NCI-H2107 (cell line): ENCODE measurements around the gene ATP2B3.

Experiments used
- DNase-seq: peaks from one replicate; lab custom pipeline; 2025; lab: John Stamatoyannopoulos, UW

Gene ATP2B3

GRCh38 chrX:153620576-153620975 is 103.1 kb downstream of the ATP2B3 start:
- no peak for DNase-seq

- no peak for DNase-seq
These were observed 104.6 kb downstream of the ATP2B3 start for GRCh38 chrX:153621949-153622598.

- DNase-seq, result no peak
These were observed 105.3 kb downstream of the ATP2B3 start for GRCh38 chrX:153622661-153623309.

GRCh38 chrX:153623310-153624029 is 106.0 kb downstream of the ATP2B3 start:
- no peak for DNase-seq

GRCh38 chrX:153624196-153625091 is 107.0 kb downstream of the ATP2B3 start:
- DNase-seq, result no peak

GRCh38 chrX:153625271-153626024 is 108.0 kb downstream of the ATP2B3 start:
- no peak for DNase-seq

- DNase-seq, result no peak
These were observed 108.7 kb downstream of the ATP2B3 start for GRCh38 chrX:153626025-153626633.

- DNase-seq, result no peak
These were observed 109.6 kb downstream of the ATP2B3 start for GRCh38 chrX:153626863-153627674.

GRCh38 chrX:153627675-153628111 is 110.3 kb downstream of the ATP2B3 start:
- no peak for DNase-seq

GRCh38 chrX:153628129-153628528 is 110.7 kb downstream of the ATP2B3 start:
- no peak for DNase-seq

GRCh38 chrX:153628665-153629064 is 111.2 kb downstream of the ATP2B3 start:
- no peak for DNase-seq

GRCh38 chrX:153631346-153631745 is 113.9 kb downstream of the ATP2B3 start:
- no peak for DNase-seq

- DNase-seq, result no peak
These were observed 114.6 kb downstream of the ATP2B3 start for GRCh38 chrX:153631907-153632594.
